ENCODE measurements around the gene SPEN.
"Not testable (repeated sequence)": the region's sequence is repeated elsewhere in the genome, so short reads cannot be mapped to it uniquely, and the experiment has no call there.

SPEN gene

GRCh38 chr1:15975358-15975804, 127.9 kb downstream of the SPEN start:
- peak overlapping the region; percentile 90 for H3K27ac Mint-ChIP-seq (ENCODE audit: low read depth)
- ATAC-seq (replicated peaks; ENCODE audit: extremely low read depth, poor library complexity, severe bottlenecking) (peak; percentile 67), DNase-seq (ENCODE audit: low spot score in 2 of 2) (peak in 1 of 2 donors; percentile 52)
- peak overlapping the region; percentile 94 for H3K4me3 Mint-ChIP-seq
- no peaks in the 10 kb centered on the region for H3K9me3 Mint-ChIP-seq
- H3K36me3 Mint-ChIP-seq (ENCODE audit: insufficient read depth), result peaks cover 19% of the 10 kb centered on the region
- H3K27me3 Mint-ChIP-seq, result no peaks in the 10 kb centered on the region
- peaks cover 30% of the 10 kb centered on the region for H3K4me1 Mint-ChIP-seq

GRCh38 chr1:15975805-15976680, 128.5 kb downstream of the SPEN start, which contains the start of gene ZBTB17:
Gene ZBTB17, minus strand, starts transcription at chr1:15976101. Its CDS starts 27,606 bp downstream, at chr1:15948495.
- Mint-ChIP-seq H3K27ac (ENCODE audit: low read depth) (peak within 1 kb of the TSS; percentile 90), H3K9me3 (no peaks in the 10 kb centered on the region), H3K4me3 (peak within 1 kb of the TSS; percentile 94), H3K36me3 (ENCODE audit: insufficient read depth) (peaks cover 18% of the 10 kb centered on the region), H3K4me1 (peaks cover 30% of the 10 kb centered on the region), H3K27me3 (no peaks in the 10 kb centered on the region)
- ATAC-seq (replicated peaks; ENCODE audit: extremely low read depth, poor library complexity, severe bottlenecking), result peak; percentile 93
- peak; percentile 92 to 93 for DNase-seq (ENCODE audit: low spot score in 2 of 2)

- ATAC-seq (replicated peaks; ENCODE audit: extremely low read depth, poor library complexity, severe bottlenecking); H3K4me3 Mint-ChIP-seq; H3K9me3 Mint-ChIP-seq; H3K27me3 Mint-ChIP-seq; DNase-seq (ENCODE audit: low spot score in 2 of 2); H3K27ac Mint-ChIP-seq (ENCODE audit: low read depth): not testable (repeated sequence)
- Mint-ChIP-seq H3K4me1 (peaks cover 25% of the 10 kb centered on the region), H3K36me3 (ENCODE audit: insufficient read depth) (peaks cover 12% of the 10 kb centered on the region)
These were observed 130.4 kb downstream of the SPEN start for GRCh38 chr1:15977947-15978346.

- ATAC-seq (replicated peaks; ENCODE audit: extremely low read depth, poor library complexity, severe bottlenecking) (no peak), DNase-seq (ENCODE audit: low spot score in 2 of 2) (no peak)
- H3K27ac Mint-ChIP-seq (ENCODE audit: low read depth), result no peak overlapping the region
- H3K4me1 Mint-ChIP-seq, result peaks cover 2% of the 10 kb centered on the region
- no peak overlapping the region for H3K4me3 Mint-ChIP-seq
- H3K9me3 Mint-ChIP-seq, result no peaks in the 10 kb centered on the region
- H3K36me3 Mint-ChIP-seq (ENCODE audit: insufficient read depth), result peaks cover 1% of the 10 kb centered on the region
- peaks cover 23% of the 10 kb centered on the region for H3K27me3 Mint-ChIP-seq
These were observed 134.2 kb downstream of the SPEN start for GRCh38 chr1:15981679-15982078.

GRCh38 chr1:15983275-15983674, 135.8 kb downstream of the SPEN start:
- ATAC-seq (replicated peaks; ENCODE audit: extremely low read depth, poor library complexity, severe bottlenecking), result no peak
- DNase-seq (ENCODE audit: low spot score in 2 of 2), result no peak
- H3K9me3 Mint-ChIP-seq, result no peaks in the 10 kb centered on the region
- H3K4me1 Mint-ChIP-seq, result no peaks in the 10 kb centered on the region
- H3K36me3 Mint-ChIP-seq (ENCODE audit: insufficient read depth), result no peaks in the 10 kb centered on the region
- H3K27me3 Mint-ChIP-seq, result peaks cover 23% of the 10 kb centered on the region
- no peak overlapping the region for H3K27ac Mint-ChIP-seq (ENCODE audit: low read depth)
- H3K4me3 Mint-ChIP-seq, result no peak overlapping the region

GRCh38 chr1:15985611-15986297, 138.2 kb downstream of the SPEN start:
- Mint-ChIP-seq H3K4me3 (no peak overlapping the region), H3K9me3 (no peaks in the 10 kb centered on the region), H3K27me3 (peaks cover 32% of the 10 kb centered on the region), H3K27ac (ENCODE audit: low read depth) (no peak overlapping the region), H3K36me3 (ENCODE audit: insufficient read depth) (no peaks in the 10 kb centered on the region), H3K4me1 (no peaks in the 10 kb centered on the region)
- ATAC-seq (replicated peaks; ENCODE audit: extremely low read depth, poor library complexity, severe bottlenecking) (no peak), DNase-seq (ENCODE audit: low spot score in 2 of 2) (no peak)

GRCh38 chr1:15988856-15989736, 141.6 kb downstream of the SPEN start:
- no peak for ATAC-seq (replicated peaks; ENCODE audit: extremely low read depth, poor library complexity, severe bottlenecking)
- no peaks in the 10 kb centered on the region for H3K9me3 Mint-ChIP-seq
- no peak for DNase-seq (ENCODE audit: low spot score in 2 of 2)
- peaks cover 19% of the 10 kb centered on the region for H3K27me3 Mint-ChIP-seq
- H3K4me3 Mint-ChIP-seq, result no peak overlapping the region
- no peaks in the 10 kb centered on the region for H3K4me1 Mint-ChIP-seq
- H3K27ac Mint-ChIP-seq (ENCODE audit: low read depth), result no peak overlapping the region
- peaks cover 1% of the 10 kb centered on the region for H3K36me3 Mint-ChIP-seq (ENCODE audit: insufficient read depth)

- Mint-ChIP-seq H3K9me3 (no peaks in the 10 kb centered on the region), H3K4me3 (no peak overlapping the region), H3K27me3 (peaks cover 12% of the 10 kb centered on the region), H3K27ac (ENCODE audit: low read depth) (no peak overlapping the region), H3K4me1 (no peaks in the 10 kb centered on the region), H3K36me3 (ENCODE audit: insufficient read depth) (peaks cover 1% of the 10 kb centered on the region)
- DNase-seq (ENCODE audit: low spot score in 2 of 2) (no peak), ATAC-seq (replicated peaks; ENCODE audit: extremely low read depth, poor library complexity, severe bottlenecking) (no peak)
These were observed 142.3 kb downstream of the SPEN start for GRCh38 chr1:15989776-15990175.
